WERI-Rb-1 (cell line): Measurements from ENCODE around the gene FAM177A1.

Source experiments
- DNase-seq: peaks from one replicate; pipeline ENCODE4 v3.0.0-alpha.2; 2020
- H3K27ac ChIP-seq: fragments of 250-450 bp; sonication (Bioruptor Pico); 2 replicates; pipeline ENCODE4 v1.5.1; 2020; ENCODE audit warnings: mild to moderate bottlenecking, moderate library complexity
- H3K27me3 ChIP-seq: fragments of 250-450 bp; sonication (Bioruptor Pico); 2 replicates; pipeline ENCODE4 v1.5.1; 2021; ENCODE audit warnings: mild to moderate bottlenecking, low read depth, moderate library complexity; ENCODE audit not compliant: insufficient read depth, severe bottlenecking
- H3K36me3 ChIP-seq: fragments of 250-450 bp; sonication (Bioruptor Pico); 2 replicates; pipeline ENCODE4 v1.5.1; 2020; ENCODE audit warnings: mild to moderate bottlenecking, moderate library complexity
- H3K4me3 ChIP-seq: 2 replicates; pipeline ENCODE4 v1.5.1; 2011; ENCODE audit warnings: low read depth, mild to moderate bottlenecking, control low read depth, low read length
- H3K9me3 ChIP-seq: fragments of 250-450 bp; sonication (Bioruptor Pico); 2 replicates; pipeline ENCODE4 v1.5.1; 2021; ENCODE audit warnings: mild to moderate bottlenecking, moderate library complexity; ENCODE audit not compliant: severe bottlenecking
- CTCF ChIP-seq: IDR thresholded peaks from 2 replicates; pipeline ENCODE4 v1.5.1; 2011; ENCODE audit warnings: low read depth, mild to moderate bottlenecking, control low read depth, inconsistent platforms, low read length

Gene FAM177A1

GRCh38 chr14:35113308-35113950 lies 67.4 kb downstream of the FAM177A1 start:
- H3K27ac ChIP-seq = no peak overlapping the region
- TF ChIP-seq CTCF = no peak
- H3K9me3 ChIP-seq = no peaks in the 10 kb centered on the region
- DNase-seq = no peak
- no peak overlapping the region for H3K4me3 ChIP-seq
- H3K27me3 ChIP-seq = no peaks in the 10 kb centered on the region
- peaks cover 43% of the 10 kb centered on the region for H3K36me3 ChIP-seq

GRCh38 chr14:35114036-35114435 lies 68.0 kb downstream of the FAM177A1 start:
- peaks cover 41% of the 10 kb centered on the region for H3K36me3 ChIP-seq

GRCh38 chr14:35116242-35116641 lies 70.2 kb downstream of the FAM177A1 start:
- no peak overlapping the region for H3K4me3 ChIP-seq
- H3K27me3 ChIP-seq = no peaks in the 10 kb centered on the region
- no peak overlapping the region for H3K27ac ChIP-seq
- peaks cover 30% of the 10 kb centered on the region for H3K36me3 ChIP-seq
- no peaks in the 10 kb centered on the region for H3K9me3 ChIP-seq
- no peak for TF ChIP-seq CTCF
- no peak for DNase-seq

More at GRCh38 chr14:35114036-35114435, 68.0 kb downstream of the FAM177A1 start:
- TF ChIP-seq CTCF = no peak
- no peak overlapping the region for H3K4me3 ChIP-seq
- DNase-seq = no peak
- no peaks in the 10 kb centered on the region for H3K27me3 ChIP-seq
- H3K27ac ChIP-seq = no peak overlapping the region
- no peaks in the 10 kb centered on the region for H3K9me3 ChIP-seq

- Histone ChIP-seq H3K4me3 (no peak overlapping the region), H3K36me3 (peaks cover 22% of the 10 kb centered on the region), H3K9me3 (no peaks in the 10 kb centered on the region), H3K27me3 (no peaks in the 10 kb centered on the region), H3K27ac (no peak overlapping the region)
- no peak for TF ChIP-seq CTCF
- no peak for DNase-seq
Measured at GRCh38 chr14:35117112-35117511, 71.0 kb downstream of the FAM177A1 start.

GRCh38 chr14:35121026-35121886 lies 75.2 kb downstream of the FAM177A1 start:
- H3K36me3 ChIP-seq = peaks cover 10% of the 10 kb centered on the region
- TF ChIP-seq CTCF = no peak
- DNase-seq = no peak
- no peaks in the 10 kb centered on the region for H3K27me3 ChIP-seq
- no peaks in the 10 kb centered on the region for H3K9me3 ChIP-seq
- peak overlapping the region; percentile 69 for H3K4me3 ChIP-seq
- peak overlapping the region; percentile 99 for H3K27ac ChIP-seq
